ENCODE data around the gene SPRR4. TPM values are rescaled to one million over a fixed set of nuclear protein-coding genes. Genes with fewer than 3 reads are reported as not detected.

SPRR4 gene, protein sequence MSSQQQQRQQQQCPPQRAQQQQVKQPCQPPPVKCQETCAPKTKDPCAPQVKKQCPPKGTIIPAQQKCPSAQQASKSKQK
- total RNA-seq = not detected in 2 replicates

DNA sequence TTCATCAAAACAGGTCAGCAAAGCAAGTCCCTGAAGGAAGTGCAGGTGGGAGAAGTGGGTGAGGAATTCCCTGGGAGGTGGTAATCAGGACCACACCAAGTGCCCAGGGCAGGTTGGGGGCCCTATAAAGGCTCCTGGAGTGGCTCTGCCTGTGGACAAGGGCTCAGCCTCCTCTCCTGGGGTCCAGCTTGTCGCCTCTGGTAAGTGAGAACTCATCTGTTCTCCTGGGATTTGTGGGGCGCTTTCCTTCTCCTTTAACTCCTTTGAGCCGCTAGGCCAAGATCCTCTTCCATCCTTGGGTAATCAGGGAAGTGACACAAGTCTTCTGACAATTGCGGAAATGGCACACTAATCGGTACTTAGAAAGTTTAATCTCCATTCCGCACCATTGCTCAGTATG is at the start of gene SPRR4:
Gene SPRR4 (plus strand): TSS at position 154 of the 400 bp plus-strand sequence. CDS start 1,243 bp downstream, outside the sequence.
- DNase-seq (ENCODE audit: low read depth in 2 of 2) = no peak

DNA sequence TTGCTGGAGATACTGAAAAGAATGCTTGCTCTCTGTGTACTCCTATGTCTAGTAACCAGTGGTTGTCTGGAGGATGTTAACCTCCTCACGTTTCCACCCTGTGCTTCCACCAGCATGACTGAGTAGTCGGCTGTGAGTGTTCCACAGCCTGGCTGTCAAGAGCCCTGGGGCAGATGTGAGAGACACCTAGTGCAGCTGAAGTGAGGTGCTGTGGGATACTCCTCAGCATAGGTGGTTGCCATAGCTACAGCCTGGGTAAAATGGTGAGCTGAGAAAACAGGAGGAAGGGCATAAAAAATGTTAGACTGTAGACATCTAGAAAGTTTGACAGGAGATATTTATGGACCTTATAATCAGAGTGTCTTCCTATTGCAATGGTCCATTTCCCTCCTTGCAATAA is 46.3 kb upstream of the SPRR4 start:
- DNase-seq (ENCODE audit: low read depth in 2 of 2) = no peak

DNA sequence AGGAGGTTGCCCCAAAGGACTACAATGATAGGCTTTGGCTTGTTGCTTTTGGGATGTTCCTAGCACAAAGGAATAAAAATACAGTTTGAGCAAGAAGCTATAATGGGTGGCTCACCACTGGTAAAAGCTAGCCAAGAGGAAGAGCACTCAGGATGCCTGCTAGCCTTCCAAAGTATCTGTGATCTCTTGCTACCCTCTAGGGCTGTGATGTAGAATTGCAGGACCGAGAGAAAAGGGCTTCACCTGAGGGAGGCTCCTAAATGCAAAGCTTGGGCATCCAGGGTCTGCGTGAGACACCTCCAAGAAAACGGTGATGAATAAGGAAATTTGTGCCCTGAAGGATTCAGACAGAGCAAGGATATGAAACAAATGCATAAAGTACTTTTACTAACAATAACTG is 44.4 kb upstream of the SPRR4 start:
- DNase-seq (ENCODE audit: low read depth in 2 of 2) = peak; percentile 17 to 34

DNA sequence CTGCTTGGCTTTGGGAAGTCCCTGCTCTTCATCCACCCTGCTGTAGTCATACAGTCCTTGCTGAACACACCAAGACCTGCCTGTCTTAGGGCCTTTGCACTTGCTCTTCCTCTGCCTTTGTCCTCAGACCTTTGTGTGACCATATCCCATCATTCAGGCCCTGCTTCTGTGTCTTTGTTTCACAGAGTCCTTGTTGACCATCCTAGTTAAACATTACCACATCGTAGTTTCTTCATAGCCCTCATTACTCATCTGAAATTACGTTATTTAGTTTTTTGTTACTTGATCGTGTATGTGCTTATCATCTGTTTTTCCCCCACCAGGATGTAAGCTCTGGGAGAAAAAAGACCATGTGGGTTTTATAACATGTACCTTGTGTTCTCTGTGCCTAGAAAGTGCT is 41.8 kb upstream of the SPRR4 start:
- no peak for DNase-seq (ENCODE audit: low read depth in 2 of 2)

DNA sequence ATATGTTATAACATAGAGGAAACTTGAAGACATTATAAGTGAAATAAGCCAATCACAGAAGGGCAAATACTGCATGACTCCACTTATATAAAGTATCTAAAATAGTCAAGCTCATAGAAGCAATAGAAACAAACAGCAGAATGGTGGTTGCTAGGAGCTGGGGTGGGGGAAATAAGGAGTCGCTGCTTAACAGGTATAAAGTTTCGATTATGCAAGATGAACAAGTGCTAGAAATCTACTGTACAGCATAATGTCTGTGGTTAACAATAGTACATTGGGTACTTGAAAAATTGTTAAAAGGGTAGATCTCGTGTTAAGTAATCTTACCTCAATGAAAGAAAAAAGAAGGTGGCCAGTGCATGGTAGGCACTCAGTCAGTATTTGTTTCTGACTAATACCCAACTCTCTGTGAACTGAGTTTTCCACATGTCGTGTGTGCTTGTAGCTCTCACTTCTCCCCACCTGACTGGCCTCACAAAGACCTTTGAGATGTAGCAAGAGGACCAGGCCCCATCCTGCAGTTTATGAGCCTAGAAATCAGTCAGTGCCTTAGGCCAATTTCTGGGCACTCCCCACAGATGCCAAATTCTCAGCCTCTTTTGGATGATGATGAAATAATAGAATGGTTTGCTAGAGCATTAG is 38.2 kb upstream of the SPRR4 start:
- no peak for DNase-seq (ENCODE audit: low read depth in 2 of 2)

DNA sequence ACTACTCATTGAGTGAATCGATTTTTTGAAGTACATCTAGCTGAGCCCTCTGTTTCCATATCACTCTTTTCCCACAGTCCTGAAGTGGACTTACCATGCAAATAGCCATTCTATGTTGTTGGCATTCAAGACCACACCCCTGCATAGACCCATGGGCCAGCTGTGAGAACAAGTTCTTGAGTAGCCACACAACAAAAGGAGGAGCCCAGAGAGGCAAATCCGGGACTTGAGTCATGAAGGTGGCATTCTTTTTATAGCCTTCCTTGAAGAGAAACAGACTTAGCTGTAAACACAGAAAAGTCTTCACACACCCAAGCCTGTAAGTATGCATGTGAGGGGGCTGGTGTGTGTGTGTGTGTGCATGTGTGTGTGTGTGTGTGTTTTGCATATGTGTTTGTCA is 37.3 kb upstream of the SPRR4 start:
- no peak for DNase-seq (ENCODE audit: low read depth in 2 of 2)

DNA sequence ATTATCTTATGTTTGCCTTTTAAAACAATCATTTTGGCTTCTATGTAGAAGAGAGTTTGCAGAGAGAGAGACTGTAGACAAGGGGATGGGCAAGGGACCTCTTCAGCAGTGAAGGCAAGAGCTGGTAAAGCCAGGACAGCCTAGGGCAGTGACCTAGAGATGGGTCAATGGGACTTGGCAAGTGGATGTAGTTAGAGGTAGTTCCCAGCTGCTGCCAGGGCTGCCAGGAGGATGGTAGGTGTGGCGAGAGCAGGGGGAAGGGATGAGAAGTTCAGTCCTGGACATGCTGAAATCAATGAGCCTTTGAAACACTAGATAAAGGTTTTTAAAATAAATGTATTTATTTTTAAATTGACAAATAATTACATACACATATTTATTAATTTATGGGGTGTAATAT is 29.8 kb upstream of the SPRR4 start:
- no peak for DNase-seq (ENCODE audit: low read depth in 2 of 2)

DNA sequence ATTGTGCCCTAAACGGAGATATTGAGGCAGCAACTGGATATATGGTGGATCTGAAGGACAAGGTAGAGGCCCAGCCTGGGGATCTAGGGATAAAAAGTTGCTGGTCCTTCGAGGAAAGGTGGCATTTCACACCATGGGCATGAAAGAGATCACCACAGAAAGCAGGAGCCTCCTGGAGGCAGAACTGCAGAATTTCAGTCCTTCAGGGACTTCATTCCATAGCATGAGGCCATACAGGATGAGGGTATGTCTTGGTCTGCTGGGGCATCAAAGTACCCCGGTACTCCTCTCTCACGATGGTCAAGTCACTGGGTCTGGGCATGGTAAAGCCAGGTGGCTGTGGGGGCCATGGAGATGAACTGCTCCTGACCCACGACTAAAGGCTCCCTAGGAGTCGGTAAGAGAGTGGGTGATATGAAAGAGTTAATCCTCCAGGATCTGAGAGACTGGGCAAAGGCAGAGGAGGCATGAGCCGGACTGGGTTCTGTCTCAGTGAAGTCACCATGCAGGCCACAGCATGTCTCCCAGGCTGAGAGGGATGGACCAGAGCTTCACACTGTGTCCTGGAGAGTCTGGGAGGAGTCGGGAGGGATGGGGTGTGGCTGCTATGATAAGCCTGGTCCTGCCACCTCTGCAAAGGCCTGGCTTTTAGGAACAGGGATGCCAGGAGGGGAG is 29.3 kb upstream of the SPRR4 start:
- DNase-seq (ENCODE audit: low read depth in 2 of 2) = no peak

DNA sequence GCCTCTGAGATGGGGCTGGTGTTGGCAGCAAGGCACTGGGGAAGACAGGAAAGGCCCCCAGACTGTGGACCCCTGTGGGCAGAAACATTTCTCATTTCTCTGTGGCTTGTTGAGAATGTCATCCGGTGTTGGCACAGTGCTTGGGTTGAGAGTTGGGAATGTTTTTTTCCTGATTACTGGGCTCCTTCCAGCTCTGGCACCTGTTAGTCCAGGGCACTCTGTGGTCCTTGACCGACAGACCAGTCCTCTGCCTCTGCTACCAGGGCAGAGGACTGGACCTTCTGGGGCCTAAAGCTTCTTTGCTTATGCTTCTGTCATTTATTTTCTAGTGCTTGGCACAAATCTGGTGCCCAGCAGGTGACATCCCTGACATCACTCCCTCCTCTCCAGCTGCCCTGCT is 28.3 kb upstream of the SPRR4 start:
- no peak for DNase-seq (ENCODE audit: low read depth in 2 of 2)

DNA sequence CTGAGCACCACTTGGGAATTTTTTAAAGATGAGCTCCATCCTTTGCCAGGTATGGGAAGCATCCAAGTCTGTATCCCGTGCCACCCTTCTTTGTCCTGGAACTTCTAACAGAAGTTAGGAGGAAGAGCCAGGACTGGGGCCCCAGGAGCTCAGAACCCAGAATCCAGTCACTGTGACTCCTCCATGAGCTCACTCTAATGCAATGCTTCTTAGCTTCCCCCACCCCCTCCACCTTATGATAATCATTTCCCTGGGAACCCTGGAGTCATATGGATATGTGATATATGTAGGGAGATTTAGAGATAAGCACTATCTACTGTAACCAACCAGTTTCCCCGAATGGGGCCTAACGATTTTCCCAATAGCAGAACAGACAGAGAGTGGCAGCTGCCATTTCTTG is 24.2 kb upstream of the SPRR4 start:
- no peak for DNase-seq (ENCODE audit: low read depth in 2 of 2)

DNA sequence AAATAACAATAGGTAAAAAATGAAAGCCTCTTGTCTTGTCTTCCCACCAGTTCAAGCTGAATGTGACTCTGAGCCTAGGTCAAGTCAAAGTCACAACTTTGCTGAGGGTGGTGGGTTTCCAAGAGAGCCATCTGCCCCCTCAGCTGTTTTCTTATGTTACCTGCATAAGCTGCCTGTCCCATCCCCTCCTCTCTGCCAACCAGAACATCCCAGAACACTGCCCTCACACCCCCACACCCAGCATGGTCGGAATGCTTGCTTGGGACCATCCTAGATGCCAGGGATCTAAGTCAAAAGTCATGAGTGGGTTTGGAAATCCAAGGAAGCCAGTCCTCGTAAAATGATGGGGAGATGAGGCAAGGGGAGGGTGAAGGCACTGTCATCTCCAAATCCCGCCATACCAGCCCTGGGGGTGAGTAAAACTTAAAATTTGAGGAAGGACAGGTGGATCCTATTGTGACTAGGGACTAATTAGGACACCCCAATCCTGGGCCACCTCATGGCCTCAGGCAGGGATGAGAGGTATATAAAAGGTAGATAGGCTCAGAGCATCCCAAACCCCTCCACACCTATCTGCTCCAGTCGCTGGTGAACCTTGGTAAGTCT is 23.7 kb upstream of the SPRR4 start, which contains the start of gene SPRR5:
Gene SPRR5 (plus strand): TSS at position 556 of the 606 bp plus-strand sequence. CDS start 1,349 bp downstream, outside the sequence.
- no peak for DNase-seq (ENCODE audit: low read depth in 2 of 2)

DNA sequence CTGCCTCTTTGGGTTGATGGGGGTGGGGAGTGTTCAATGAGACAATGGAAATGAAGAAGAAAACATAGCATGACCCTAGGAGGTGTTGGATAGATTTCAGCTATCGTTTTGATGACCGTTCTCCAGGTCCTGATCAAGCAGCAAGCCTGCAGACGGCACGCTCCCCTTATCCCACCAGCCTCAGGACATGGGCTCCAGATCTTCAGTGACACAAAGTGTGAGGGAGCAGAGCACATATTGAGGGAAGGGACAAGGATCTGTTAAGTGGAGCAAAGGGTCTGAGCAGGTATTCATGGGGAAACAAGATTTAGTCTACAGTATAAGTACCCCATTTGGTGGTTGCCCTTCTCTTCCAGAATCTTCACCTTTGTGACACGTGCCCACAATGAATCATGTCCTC is 18.7 kb upstream of the SPRR4 start:
- DNase-seq (ENCODE audit: low read depth in 2 of 2) = no peak

DNA sequence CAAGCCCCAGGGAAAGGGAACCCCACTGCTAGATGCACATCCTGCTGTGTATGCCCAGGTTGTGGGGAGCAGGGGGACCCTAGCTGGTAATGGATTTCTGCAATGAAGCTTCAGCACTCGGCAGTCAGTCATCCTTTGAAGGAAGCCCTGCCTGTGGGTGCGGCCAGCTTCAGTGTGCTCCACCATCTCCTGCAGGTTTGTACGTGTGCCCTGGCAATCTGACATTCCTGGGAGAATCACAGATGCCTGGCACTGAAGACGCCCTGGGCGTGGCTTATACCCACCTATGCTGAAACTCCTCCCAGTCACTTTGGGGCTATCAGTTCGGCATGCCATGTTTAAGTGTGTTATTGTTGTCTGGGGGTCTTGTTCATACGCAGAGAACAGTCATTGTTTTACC is 16.7 kb upstream of the SPRR4 start:
- DNase-seq (ENCODE audit: low read depth in 2 of 2) = no peak

DNA sequence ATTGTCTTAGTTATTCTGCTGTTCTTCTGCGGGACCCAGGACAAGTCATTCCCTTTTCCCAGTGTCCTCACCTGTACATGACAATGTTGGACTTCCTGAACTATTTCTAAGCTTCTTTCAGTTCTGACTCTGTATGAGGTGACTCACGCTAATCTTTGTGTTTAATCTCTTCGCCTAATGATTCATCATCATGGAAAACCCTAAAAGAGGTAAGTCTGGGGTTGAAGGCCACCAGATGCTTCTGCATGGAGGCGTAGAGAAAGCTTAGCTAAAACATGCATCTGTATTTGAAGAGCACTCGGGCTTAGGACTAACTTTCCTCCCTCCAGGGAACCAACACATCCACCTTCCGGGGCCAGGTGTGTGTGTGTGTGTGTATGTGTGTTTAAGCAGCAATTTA is 16.0 kb upstream of the SPRR4 start:
- no peak for DNase-seq (ENCODE audit: low read depth in 2 of 2)

DNA sequence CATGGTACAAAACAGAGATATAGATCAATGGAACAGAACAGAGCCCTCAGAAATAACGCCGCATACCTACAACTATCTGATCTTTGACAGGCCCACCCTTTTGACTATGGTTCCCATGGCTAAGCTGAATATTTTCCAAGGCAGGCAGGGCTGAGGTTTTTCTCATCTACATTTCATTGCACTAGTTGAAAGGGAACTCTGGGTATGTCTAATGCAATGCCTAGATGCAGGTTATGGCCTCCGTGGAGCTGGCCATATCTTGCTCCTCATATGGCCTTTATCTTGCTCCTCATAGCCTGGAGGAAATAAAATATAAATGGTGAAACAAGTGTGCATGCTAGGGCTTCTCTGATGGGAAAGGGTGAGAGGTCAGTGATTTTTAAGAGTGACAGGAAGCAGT is 12.9 kb upstream of the SPRR4 start:
- no peak for DNase-seq (ENCODE audit: low read depth in 2 of 2)

DNA sequence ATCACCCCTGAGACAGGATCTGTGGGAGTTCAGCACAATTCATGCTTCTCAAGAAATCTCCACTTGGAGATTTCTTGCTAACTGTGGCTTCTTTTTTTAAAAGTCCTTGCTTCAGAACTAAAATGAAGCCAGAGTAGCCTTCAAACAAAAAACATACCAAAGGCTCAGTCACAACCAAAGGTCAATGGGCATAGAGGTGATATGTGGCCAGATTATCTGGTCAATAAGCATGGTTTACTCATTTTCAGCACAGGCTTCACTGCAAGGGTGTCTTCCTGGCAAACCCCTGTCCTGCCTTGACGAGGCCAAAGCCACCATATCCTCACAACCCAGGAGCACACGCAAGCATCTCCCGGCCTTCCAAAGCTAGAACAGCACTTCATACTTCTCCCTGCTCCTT is 11.2 kb upstream of the SPRR4 start:
- no peak for DNase-seq (ENCODE audit: low read depth in 2 of 2)

DNA sequence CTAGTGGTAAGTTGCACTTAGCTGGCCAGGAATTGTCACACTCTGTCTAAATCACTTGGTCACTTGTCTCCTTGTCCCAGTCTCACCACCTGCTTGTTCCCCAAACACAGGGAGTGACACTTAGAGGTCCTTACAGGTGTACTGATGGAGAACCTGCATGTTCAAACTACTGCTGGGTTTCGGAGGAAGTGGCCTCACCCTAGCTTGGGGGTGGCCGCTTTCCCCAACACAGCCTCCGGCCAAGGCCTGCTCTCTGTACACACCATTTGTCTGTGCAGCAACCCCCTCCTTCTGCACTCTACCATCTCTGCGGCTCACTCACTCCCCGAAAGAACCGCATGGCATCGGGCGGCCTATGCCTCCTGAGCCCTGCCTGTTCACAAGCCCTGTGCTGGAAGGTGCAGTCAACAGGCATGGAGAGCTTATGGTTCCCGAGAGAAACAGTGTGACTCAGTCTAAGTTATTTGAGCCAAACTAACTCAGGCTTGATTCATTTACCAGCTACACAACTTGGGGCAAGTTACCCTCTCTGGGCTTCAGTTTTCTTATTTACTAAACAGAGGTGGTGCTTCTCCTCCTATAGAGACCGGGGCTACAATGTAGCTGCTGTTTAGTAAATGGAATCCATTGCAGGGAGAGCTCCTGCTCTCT is 10.5 kb upstream of the SPRR4 start:
- no peak for DNase-seq (ENCODE audit: low read depth in 2 of 2)

DNA sequence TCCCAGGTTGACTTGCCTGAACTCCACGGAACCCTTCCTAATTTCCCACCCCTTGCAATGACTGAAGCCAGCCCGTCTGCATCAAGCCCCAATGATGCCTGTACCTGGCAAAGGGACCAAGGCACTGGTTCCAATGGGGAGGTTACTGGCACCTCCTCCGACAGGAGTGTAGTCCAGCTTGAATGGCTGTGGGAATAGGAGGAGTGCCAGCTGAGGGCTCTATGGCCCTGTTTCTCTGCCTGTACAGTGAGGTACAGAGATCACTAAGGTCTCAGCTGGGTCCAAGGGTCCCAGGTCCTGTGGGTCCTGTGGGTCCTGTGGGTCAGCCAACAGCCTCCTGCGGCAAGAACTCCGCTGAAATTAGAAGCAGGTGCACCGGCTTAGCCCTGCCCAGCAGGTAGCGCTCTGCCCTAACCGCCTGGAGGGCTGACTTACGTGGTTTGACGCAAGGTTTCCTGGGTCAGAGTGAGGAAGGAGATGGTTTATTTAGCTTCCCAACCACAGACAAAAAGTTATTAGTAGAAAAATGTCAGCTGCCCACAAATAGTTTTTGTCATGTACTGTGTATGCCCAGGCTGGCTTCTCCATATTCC is 9.9 kb upstream of the SPRR4 start:
- no peak for DNase-seq (ENCODE audit: low read depth in 2 of 2)

DNA sequence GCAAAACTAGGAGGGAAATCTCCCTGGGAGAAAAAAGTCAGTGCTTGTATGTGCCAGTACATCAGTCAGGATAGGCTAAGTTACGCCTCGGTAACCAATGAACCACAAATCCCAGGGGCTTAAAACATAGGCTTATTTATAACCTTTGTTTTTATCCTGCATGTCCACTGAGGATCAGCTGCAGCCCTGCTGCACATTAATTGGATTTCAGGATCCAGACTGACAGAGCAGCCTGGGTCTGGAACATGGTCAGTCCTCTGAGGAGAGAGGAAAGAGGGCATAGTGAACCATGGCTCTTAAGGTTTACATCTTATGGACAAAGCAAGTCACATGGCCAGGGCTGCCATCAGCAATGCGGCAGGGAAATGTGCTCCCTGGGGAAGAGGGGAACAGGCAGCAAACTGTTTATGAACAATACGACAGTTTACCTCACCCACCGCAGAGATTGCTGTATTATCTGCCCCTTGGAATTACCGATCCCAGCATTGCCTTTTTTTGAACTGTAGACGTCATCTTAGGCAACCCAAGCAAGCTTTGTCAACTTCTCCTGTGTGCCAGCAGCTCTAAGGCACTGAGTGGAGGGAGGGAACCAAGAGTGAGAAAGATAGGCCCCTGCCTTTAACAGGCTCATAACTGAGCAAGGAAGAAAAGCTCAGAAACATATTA is 9.1 kb upstream of the SPRR4 start:
- no peak for DNase-seq (ENCODE audit: low read depth in 2 of 2)

DNA sequence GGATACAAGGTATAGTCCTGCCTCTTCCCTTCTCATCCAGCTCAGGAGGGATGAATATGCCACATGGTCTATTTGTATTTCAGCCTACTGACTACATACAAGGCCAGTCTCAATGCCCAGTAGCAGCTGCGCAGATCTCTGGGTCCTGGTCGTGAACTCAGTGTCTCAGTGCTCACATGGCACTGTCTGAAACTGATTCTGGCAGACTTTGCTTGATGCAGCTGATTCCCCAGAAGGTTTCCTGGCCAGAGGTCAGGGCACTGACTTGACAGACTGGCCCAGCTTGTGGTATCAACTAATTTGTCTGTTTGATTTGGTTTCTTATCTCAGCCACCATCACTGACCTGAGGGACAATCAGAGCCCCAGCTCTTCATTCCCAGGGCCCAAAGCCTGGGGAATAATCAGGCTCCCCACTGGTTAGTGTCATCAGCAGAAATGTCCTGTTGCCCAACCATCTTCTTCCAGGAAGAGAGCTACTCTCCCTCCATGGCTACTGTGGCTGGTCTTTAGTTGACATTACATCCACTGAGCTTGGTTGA is 7.5 kb upstream of the SPRR4 start:
- no peak for DNase-seq (ENCODE audit: low read depth in 2 of 2)

DNA sequence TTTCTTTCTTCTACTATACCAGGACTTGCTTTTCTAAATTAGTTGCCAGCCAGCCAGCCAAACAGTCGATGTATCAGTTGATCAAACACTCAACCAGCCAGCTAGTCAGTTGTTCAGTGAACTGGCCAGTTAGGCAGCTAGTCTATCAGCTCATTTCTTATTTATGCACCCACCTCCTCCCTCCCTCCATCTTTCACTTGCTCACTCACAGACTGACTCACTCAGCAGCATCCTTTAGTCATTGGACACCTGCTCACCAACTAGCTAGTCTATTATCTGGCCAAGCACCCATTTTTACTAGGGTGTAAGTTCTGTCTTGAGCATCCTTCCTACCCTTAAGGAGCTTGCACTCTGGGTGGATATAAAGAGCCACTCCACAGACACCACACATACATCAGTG is 5.9 kb upstream of the SPRR4 start:
- no peak for DNase-seq (ENCODE audit: low read depth in 2 of 2)

Measured in lung microvascular endothelial cell (primary cell).